Esophagus (tissue), 2 donors: ENCODE data around the gene OSBPL6. TPM values are rescaled to one million over a fixed set of nuclear protein-coding genes. Genes with fewer than 3 reads are reported as not detected.

ENCODE experiments used
- H3K27ac ChIP-seq, 2 donors: one replicate each; pipeline ENCODE4 v1.5.1; 2013; ENCODE audit warnings: low read depth in 2 of 2, mild to moderate bottlenecking in 2 of 2, inconsistent platforms in 1 of 2, low read length in 1 of 2, moderate library complexity in 1 of 2
- H3K27me3 ChIP-seq, 2 donors: one replicate each; pipeline ENCODE4 v1.6.1; 2013; ENCODE audit warnings: low read length in 2 of 2, control low read depth in 1 of 2, mild to moderate bottlenecking in 1 of 2; ENCODE audit not compliant: insufficient read depth in 2 of 2, control insufficient read depth in 1 of 2
- H3K36me3 ChIP-seq, 2 donors: one replicate each; pipeline ENCODE4 v1.6.1; 2013; ENCODE audit warnings: low read length in 1 of 2; ENCODE audit not compliant: control insufficient read depth in 2 of 2, insufficient read depth in 2 of 2
- H3K4me1 ChIP-seq, 2 donors: one replicate each; pipeline ENCODE4 v1.6.1; 2013; ENCODE audit warnings: low read length in 1 of 2; ENCODE audit not compliant: control insufficient read depth in 2 of 2, insufficient read depth in 2 of 2
- H3K4me3 ChIP-seq, 2 donors: one replicate each; pipeline ENCODE4 v1.5.1; 2013; ENCODE audit warnings: low read length in 2 of 2, mild to moderate bottlenecking in 2 of 2, low read depth in 1 of 2, moderate library complexity in 1 of 2
- H3K9me3 ChIP-seq, 2 donors: one replicate each; pipeline ENCODE4 v1.6.1; 2013; ENCODE audit warnings: mild to moderate bottlenecking in 2 of 2, low read depth in 1 of 2, low read length in 1 of 2, moderate library complexity in 1 of 2; ENCODE audit not compliant: control insufficient read depth in 2 of 2, insufficient read depth in 1 of 2
- WGBS, 2 donors: extraction: QIAGEN DNeasy Blood & Tissue Kit; methylation state at CpG; one replicate each; pipeline ENCODE4 v1.1.7; 2013; 5-methylcytosine and 5-hydroxymethylcytosine counted together
- polyA plus RNA-seq, 2 donors: library from polyadenylated mRNA; stranded (reverse); fragments of 200-250 nt; gene quantifications; one replicate each; pipeline ENCODE4 v1.2.3, GENCODE V29; 2013
- donor health status: healthy with polysubstance abuse.
- donor health status: Bipolar disorder and iron deficiency.

OSBPL6 gene
- polyA plus RNA-seq, 2 donors = 0.73 to 1.5 TPM

DNA sequence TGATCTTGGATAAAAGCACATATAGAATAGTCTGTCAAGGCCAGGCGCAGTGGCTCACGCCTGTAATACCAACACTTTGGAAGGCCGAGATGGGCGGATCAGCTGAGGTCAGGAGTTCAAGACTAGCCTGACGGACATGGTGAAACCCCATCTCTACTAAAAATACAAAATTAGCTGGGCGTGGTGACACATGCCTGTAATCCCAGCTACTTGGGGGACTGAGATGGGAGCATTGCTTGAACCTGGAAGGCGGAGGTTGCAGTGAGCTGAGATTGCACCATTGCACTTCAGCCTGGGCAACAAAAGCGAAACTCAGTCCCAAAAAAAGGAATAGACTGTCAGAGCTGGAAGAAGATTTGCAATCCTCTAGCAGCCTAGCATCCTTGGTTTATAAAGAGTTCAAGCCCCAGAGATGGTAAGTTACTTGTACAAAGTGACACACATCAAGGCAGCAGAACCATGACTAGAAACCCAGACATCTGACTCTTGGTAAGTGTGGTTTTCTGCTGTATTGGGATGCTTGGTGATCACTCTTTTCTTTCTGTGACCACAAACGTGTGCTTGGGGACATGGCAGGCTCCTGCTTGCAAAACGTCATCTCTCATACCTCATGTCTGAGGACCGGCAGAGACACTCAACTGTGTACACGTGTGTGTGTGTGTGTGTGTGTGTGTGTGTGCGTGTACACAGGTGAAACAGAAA lies 69.0 kb downstream of the OSBPL6 start:
- Histone ChIP-seq H3K4me1 (no peaks in the 10 kb centered on the region), H3K27ac (no peak overlapping the region), H3K9me3 (no peaks in the 10 kb centered on the region), H3K27me3 (no peaks in the 10 kb centered on the region), H3K36me3 (no peaks in the 10 kb centered on the region), H3K4me3 (no peak overlapping the region)
- WGBS, 2 donors = 83% methylated on average over 13 of the region's 13 CpGs

GRCh38 chr2:178264211-178264610 lies 69.9 kb downstream of the OSBPL6 start:
- H3K36me3 ChIP-seq = no peaks in the 10 kb centered on the region
- 56 to 65% methylated on average over 2 of the region's 2 CpGs for WGBS, 2 donors

GRCh38 chr2:178265851-178266250 lies 71.5 kb downstream of the OSBPL6 start:
- Histone ChIP-seq H3K27ac (no peak overlapping the region), H3K36me3 (no peaks in the 10 kb centered on the region), H3K27me3 (no peaks in the 10 kb centered on the region), H3K9me3 (no peaks in the 10 kb centered on the region), H3K4me1 (no peaks in the 10 kb centered on the region), H3K4me3 (no peak overlapping the region)
- 85 to 92% methylated on average over 6 of the region's 6 CpGs for WGBS, 2 donors

More at GRCh38 chr2:178264211-178264610, 69.9 kb downstream of the OSBPL6 start:
- H3K4me1 ChIP-seq = no peaks in the 10 kb centered on the region
- H3K27ac ChIP-seq = no peak overlapping the region
- no peaks in the 10 kb centered on the region for H3K9me3 ChIP-seq
- no peaks in the 10 kb centered on the region for H3K27me3 ChIP-seq
- no peak overlapping the region for H3K4me3 ChIP-seq

DNA sequence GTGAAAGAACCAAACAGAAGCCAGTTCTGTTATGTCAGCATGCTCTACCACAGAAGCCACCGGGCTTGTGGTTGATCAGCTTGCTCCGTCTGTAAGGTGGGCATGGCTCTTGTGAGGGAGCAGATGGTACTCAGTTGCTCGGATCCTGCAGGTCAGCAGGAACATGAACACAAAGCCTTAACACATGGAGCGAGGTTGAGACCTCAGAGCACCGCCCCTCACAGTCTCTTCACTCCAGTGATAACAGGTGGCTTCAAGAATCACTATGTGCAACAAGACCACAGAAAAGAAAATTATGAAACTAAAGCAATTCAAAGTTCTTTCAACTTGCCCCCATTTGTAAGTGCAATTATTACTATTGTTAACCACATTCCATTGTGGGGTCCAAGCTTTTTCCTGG lies 72.1 kb downstream of the OSBPL6 start:
- Histone ChIP-seq H3K27me3 (no peaks in the 10 kb centered on the region), H3K9me3 (no peaks in the 10 kb centered on the region), H3K4me3 (no peak overlapping the region), H3K36me3 (no peaks in the 10 kb centered on the region), H3K4me1 (no peaks in the 10 kb centered on the region), H3K27ac (no peak overlapping the region)
- 84 to 89% methylated on average over 5 of the region's 5 CpGs for WGBS, 2 donors

GRCh38 chr2:178267660-178268059 lies 73.3 kb downstream of the OSBPL6 start:
- no peaks in the 10 kb centered on the region for H3K9me3 ChIP-seq
- H3K4me3 ChIP-seq = no peak overlapping the region
- H3K4me1 ChIP-seq = no peaks in the 10 kb centered on the region
- 87 to 94% methylated on average over 2 of the region's 2 CpGs for WGBS, 2 donors
- no peak overlapping the region for H3K27ac ChIP-seq
- H3K36me3 ChIP-seq = no peaks in the 10 kb centered on the region
- no peaks in the 10 kb centered on the region for H3K27me3 ChIP-seq

DNA sequence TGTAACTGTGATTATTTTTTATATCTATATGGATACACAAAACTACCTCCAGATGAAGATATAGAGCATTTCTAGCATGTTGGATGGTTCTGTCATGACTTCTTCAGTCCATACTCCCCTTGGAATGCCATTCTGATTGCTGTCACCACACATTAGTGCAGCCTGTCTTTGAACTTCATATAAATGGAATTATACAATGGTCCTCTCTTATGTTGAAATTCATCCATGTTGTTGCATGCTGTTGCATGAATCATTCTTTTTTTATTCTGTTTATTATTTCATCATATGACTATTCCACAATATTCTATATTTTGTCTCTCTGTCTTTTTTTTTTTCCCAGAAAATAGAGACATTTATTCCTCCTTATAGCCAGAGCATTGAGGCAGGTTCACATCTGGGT lies 74.1 kb downstream of the OSBPL6 start:
- Histone ChIP-seq H3K4me3 (no peak overlapping the region), H3K4me1 (no peaks in the 10 kb centered on the region), H3K27me3 (no peaks in the 10 kb centered on the region), H3K36me3 (no peaks in the 10 kb centered on the region), H3K9me3 (no peaks in the 10 kb centered on the region), H3K27ac (no peak overlapping the region)

GRCh38 chr2:178269438-178270224 lies 75.3 kb downstream of the OSBPL6 start:
- Histone ChIP-seq H3K4me1 (no peaks in the 10 kb centered on the region), H3K27ac (no peak overlapping the region), H3K4me3 (no peak overlapping the region), H3K9me3 (no peaks in the 10 kb centered on the region), H3K27me3 (no peaks in the 10 kb centered on the region), H3K36me3 (no peaks in the 10 kb centered on the region)
- 94 to 97% methylated on average over 5 of the region's 5 CpGs for WGBS, 2 donors

DNA sequence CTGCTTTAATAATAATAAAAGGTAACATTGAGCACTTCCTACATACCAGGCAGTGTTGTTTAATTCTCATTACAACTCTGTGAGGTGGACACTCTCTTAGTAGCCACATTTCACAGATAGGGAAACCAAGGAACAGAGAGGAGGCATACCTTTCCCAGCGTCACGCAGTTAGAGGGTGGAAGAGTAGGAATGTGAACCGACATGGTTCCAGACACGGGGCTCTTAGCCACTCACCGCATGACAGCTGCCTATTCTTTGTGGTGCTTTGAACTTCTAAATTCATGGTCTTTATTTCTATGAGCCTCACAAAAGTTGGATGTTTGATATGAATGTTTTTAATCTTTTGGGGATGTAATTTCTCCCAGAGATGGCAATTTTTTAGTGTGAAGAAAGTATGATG lies 76.0 kb downstream of the OSBPL6 start:
- Histone ChIP-seq H3K4me3 (no peak overlapping the region), H3K27ac (no peak overlapping the region), H3K27me3 (no peaks in the 10 kb centered on the region), H3K4me1 (no peaks in the 10 kb centered on the region), H3K36me3 (no peaks in the 10 kb centered on the region), H3K9me3 (no peaks in the 10 kb centered on the region)
- 93 to 96% methylated on average over 5 of the region's 5 CpGs for WGBS, 2 donors

- 82 to 85% methylated on average over 2 of the region's 2 CpGs for WGBS, 2 donors
- Histone ChIP-seq H3K27me3 (no peaks in the 10 kb centered on the region), H3K4me1 (no peaks in the 10 kb centered on the region), H3K27ac (no peak overlapping the region), H3K9me3 (no peaks in the 10 kb centered on the region), H3K4me3 (no peak overlapping the region), H3K36me3 (no peaks in the 10 kb centered on the region)
Measured at GRCh38 chr2:178271094-178271493, 76.8 kb downstream of the OSBPL6 start.
